PFSK-1 (cell line): Measurements from ENCODE around the gene PTDSS2.

Experiments used
- FOXP2 ChIP-seq: optimal IDR thresholded peaks from 2 replicates; pipeline ENCODE3; 2011; ENCODE audit warnings: borderline replicate concordance, control low read depth, inconsistent platforms; ENCODE audit not compliant: insufficient read depth; ENCODE audit errors: extremely low read length, extremely low read depth
- POLR2AphosphoS5 ChIP-seq: IDR thresholded peaks from 2 replicates; pipeline ENCODE4 v1.6.1; 2012; ENCODE audit warnings: low read depth, mild to moderate bottlenecking, control low read depth, low read length, moderate library complexity
- SIN3A ChIP-seq: IDR thresholded peaks from 2 replicates; pipeline ENCODE4 v1.6.1; 2012; ENCODE audit warnings: mild to moderate bottlenecking, low read length, moderate library complexity, borderline replicate concordance; ENCODE audit not compliant: insufficient read depth
- TAF1 ChIP-seq: IDR thresholded peaks from 2 replicates; pipeline ENCODE4 v1.6.1; 2012; ENCODE audit warnings: low read length, control low read depth, borderline replicate concordance; ENCODE audit not compliant: insufficient read depth
- TF ChIP-seq, protein P1 (sequence below), 2 experiments: IDR thresholded peaks; 2 replicates each; pipeline versions ENCODE4 v1.6.1 to v1.8.0; 2011 to 2012; ENCODE audit warnings: low read depth in 2 of 2, low read length in 2 of 2, control low read depth in 1 of 2, inconsistent platforms in 1 of 2, mild to moderate bottlenecking in 1 of 2, moderate library complexity in 1 of 2; ENCODE audit not compliant: insufficient read depth in 1 of 2

The PTDSS2 gene

DNA sequence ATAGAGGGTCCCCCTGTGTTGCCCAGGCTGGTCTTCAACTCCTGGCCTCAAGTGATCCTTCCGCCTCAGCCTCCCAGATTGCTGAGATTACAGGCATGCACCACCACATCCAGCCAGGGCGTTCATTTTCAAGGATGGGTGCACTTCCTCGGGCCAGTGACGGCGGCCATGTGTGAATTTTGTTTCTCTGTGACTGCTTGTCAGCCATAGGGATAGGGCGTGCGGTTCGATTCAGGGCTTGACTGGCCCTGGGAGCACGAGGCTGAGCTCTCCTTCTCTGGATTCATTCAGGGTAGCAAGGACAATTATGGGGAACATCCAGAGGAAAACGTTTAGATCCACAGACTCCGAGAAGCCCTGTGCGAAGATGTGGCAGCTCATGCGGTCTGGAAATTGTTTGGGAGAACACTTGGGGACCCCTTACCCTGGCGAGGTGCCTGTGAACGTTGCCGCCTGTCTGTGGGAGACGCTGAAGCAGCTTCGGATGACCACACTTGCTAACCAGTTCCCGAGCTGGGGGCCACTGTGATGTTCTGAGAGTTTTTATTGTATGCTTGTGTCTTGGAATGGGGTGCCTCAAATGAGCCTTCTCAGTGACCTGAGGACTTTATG is 2.9 kb downstream of the PTDSS2 start:
- TF ChIP-seq, protein P1, sequence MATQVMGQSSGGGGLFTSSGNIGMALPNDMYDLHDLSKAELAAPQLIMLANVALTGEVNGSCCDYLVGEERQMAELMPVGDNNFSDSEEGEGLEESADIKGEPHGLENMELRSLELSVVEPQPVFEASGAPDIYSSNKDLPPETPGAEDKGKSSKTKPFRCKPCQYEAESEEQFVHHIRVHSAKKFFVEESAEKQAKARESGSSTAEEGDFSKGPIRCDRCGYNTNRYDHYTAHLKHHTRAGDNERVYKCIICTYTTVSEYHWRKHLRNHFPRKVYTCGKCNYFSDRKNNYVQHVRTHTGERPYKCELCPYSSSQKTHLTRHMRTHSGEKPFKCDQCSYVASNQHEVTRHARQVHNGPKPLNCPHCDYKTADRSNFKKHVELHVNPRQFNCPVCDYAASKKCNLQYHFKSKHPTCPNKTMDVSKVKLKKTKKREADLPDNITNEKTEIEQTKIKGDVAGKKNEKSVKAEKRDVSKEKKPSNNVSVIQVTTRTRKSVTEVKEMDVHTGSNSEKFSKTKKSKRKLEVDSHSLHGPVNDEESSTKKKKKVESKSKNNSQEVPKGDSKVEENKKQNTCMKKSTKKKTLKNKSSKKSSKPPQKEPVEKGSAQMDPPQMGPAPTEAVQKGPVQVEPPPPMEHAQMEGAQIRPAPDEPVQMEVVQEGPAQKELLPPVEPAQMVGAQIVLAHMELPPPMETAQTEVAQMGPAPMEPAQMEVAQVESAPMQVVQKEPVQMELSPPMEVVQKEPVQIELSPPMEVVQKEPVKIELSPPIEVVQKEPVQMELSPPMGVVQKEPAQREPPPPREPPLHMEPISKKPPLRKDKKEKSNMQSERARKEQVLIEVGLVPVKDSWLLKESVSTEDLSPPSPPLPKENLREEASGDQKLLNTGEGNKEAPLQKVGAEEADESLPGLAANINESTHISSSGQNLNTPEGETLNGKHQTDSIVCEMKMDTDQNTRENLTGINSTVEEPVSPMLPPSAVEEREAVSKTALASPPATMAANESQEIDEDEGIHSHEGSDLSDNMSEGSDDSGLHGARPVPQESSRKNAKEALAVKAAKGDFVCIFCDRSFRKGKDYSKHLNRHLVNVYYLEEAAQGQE (IDR thresholded peaks at IDR 0.05; ENCODE audit: insufficient read depth in 1 of 2, low read depth in 2 of 2, low read length in 2 of 2), result no peak
- TF ChIP-seq TAF1 (no peak), FOXP2 (no peak), SIN3A (no peak), POLR2AphosphoS5 (no peak)

DNA sequence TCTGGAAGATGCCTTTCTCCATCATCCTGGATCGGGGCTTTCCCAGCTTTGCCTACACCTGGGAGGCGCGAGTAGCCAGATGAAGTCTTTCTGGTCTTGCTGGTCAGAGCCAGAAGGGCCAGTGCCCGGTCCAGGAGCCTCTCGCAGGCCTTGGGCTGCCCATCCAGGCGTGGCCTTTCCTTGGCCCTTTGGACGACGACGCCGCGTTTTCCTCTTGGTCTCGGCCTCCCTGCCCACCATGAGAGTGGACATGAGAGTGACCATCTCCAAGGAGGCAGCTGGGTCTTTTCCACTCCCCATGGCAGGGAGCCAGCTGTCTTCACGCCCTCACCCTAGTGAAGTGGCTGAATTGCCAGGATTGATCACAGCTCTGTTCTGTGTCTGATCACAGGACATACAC is 3.5 kb downstream of the PTDSS2 start:
- TF ChIP-seq POLR2AphosphoS5 (no peak), TAF1 (no peak), SIN3A (no peak), FOXP2 (no peak)
- TF ChIP-seq, protein P1 (IDR thresholded peaks at IDR 0.05; ENCODE audit: insufficient read depth in 1 of 2, low read depth in 2 of 2, low read length in 2 of 2), result no peak

DNA sequence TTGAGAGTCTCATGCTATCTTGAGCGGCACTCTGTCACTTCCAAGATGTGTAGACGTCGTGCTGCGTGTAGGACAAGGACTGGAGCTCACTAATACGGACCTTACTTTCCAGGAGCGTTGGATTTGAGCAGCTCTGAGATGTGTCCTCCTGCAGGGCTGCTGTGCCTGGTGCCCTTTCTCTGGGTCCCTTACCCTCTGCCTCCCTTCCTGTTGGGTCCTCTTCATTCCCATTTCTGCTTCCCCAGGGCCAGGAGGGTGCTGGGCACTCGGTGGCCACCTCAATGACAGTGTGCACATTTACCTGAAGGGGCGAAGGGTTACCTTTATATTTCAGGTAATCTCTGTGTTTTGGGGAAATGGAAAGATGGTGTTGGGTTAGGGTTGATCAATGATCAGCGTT is 4.0 kb downstream of the PTDSS2 start:
- TF ChIP-seq FOXP2, result no peak
- TF ChIP-seq SIN3A, result no peak
- no peak for TF ChIP-seq POLR2AphosphoS5
- TF ChIP-seq, protein P1 (IDR thresholded peaks at IDR 0.05; ENCODE audit: insufficient read depth in 1 of 2, low read depth in 2 of 2, low read length in 2 of 2), result no peak
- no peak for TF ChIP-seq TAF1

DNA sequence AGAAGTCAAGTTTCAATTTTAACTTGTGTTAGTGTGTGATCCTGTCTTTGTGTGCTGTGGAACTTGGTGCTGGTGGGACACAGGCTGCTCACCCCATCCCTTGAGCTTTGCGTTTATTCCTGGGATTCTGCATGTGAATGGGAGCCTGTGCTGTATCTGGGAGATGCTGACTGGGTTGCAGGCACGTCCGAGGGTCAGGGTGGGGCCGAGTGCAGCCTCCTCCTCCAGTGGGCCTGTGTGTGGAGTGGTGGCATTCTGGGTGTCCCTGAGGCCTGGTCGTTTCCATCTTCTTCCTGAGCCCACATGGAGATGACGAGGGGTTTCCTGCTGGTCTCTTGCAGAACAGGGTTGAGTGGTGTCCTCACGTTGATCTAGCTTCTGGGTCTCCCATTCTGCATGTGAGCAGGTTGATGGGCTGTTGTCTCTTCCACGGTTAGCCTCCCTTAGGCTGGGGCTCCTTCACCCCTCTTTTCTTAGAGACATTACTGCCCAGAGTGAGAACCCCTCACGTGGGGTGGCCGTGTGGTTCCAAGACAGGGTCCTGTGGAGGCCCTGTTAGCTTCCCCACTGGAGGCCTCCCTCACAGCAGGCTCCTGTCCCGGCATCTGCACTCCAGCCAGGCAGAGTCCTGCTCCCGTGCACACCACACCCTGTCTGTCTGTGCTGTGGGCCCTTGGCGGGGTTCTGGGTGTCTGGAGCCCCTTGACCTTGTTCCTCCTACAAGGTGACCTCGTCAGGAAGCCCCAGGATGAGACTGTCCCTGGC is 4.9 kb downstream of the PTDSS2 start:
- TF ChIP-seq, protein P1 (IDR thresholded peaks at IDR 0.05; ENCODE audit: insufficient read depth in 1 of 2, low read depth in 2 of 2, low read length in 2 of 2), result no peak
- TF ChIP-seq POLR2AphosphoS5 (no peak), SIN3A (no peak), FOXP2 (no peak), TAF1 (no peak)
